ENCODE results near the gene GLCCI1.

- TF ChIP-seq POLR2AphosphoS5 (IDR thresholded peaks at IDR 0.05) (no peak), CTCF (IDR thresholded peaks at IDR 0.05) (no peak)
These were observed 167.6 kb downstream of the GLCCI1 start for GRCh38 chr7:8136051-8136730.

All from transverse colon (tissue), 4 donors.